Measurements from ENCODE around the gene DDX54.

- TF ChIP-seq HDGF (IDR thresholded peaks at IDR 0.05; ENCODE audit: borderline replicate concordance) = no peak
- no peak for TF ChIP-seq SP1 (IDR thresholded peaks at IDR 0.05)
- no peak for TF ChIP-seq FOXK2 (IDR thresholded peaks at IDR 0.05)
- TF ChIP-seq L3MBTL2 (conservative IDR thresholded peaks at IDR 0.05) = no peak
- TF ChIP-seq BHLHE40 (IDR thresholded peaks at IDR 0.05; ENCODE audit: borderline replicate concordance) = no peak
- TF ChIP-seq FOXM1 (IDR thresholded peaks at IDR 0.05; ENCODE audit: borderline replicate concordance) = no peak
- no peak for TF ChIP-seq SUZ12 (IDR thresholded peaks at IDR 0.05)
- no peak for TF ChIP-seq LEF1 (IDR thresholded peaks at IDR 0.05; ENCODE audit: borderline replicate concordance)
- no peak for TF ChIP-seq FOXA1 (IDR thresholded peaks at IDR 0.05)
- no peak for TF ChIP-seq TARDBP (IDR thresholded peaks at IDR 0.05)
- TF ChIP-seq PKNOX1 (IDR thresholded peaks at IDR 0.05) = no peak
These were observed 29.7 kb upstream of the DDX54 start for GRCh38 chr12:113214895-113215400.
